GM04504 (cell line): ENCODE results near the gene AK2.
"Not testable (repeated sequence)": the region's sequence is repeated elsewhere in the genome, so short reads cannot be mapped to it uniquely, and the experiment has no call there.

Experiments
- DNase-seq: peaks from one replicate; pipeline ENCODE4 v3.0.0-alpha.2; 2012; ENCODE audit warnings: low read depth

The AK2 gene

DNA sequence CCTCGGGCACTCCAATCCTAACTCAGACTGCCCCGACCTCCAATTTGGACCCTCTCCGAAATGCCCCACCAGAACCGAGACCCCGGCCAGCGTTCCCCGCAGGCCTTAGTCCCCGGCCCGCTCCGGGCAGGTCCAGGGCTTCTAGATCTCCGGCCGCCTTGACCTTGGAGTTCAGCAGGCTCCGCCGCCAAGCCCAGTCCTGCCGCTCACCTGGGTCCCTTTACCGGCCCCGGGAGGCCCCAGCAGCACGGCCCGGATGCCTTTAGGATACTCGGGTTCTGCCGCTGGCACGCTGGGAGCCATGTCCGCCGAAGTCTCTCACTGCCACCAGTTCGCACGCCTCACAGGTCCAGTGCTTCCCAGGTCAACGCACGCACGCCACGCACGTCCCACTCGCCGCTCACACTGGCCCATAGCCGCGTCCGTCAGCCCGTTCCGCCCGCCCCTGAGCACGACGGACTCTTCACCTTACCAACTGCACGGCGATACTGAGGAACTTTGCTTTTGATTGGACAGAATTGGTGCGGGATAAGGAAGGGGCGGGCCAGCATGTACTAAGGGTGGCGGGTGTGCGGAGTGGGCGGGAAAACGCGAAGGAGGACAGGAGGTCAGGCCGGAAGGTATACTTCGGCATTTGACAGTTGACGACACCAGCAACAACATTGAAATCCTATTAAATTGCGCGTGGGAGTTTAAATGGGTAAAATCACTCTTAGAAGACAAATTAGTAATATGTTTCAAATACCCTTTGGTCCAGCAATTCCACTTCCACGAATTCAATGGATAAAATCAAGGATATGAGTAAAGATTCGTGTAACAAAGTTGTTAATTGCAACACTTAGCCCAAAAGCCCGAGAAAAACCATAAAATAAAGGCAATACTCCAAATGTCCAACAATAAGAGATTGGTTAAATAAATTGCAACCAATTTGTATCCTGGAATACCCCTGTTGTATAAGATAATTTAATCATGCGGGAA is at the start of gene AK2:
Gene AK2, minus strand, starts transcription at position 358 of the 978 bp plus-strand sequence. Its CDS starts 55 bp downstream, at position 303.
- peak; percentile 95 for DNase-seq

DNA sequence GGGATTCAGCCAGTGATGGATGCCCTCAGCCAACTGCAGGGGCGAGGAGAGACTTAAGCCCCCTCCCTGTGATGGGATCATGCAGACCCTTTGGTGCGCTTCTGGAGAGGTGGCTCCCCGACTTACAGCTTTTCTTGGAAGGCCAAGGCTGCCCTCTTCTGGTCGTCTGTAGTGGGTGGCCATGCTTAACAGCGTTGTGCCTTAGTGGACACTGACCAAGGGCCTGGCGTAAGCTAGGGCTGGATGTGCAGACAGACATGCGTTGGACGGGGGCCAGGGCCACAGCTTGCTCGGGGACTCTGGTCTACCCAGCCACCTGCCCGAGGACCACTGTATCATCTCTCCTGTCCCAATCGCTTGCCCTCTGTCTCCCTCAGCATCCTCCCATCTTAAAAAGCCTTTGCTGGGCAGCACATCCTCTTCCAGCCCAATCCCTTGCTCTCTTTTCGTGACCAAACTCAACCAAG is 49.7 kb upstream of the AK2 start:
- DNase-seq: no peak

DNA sequence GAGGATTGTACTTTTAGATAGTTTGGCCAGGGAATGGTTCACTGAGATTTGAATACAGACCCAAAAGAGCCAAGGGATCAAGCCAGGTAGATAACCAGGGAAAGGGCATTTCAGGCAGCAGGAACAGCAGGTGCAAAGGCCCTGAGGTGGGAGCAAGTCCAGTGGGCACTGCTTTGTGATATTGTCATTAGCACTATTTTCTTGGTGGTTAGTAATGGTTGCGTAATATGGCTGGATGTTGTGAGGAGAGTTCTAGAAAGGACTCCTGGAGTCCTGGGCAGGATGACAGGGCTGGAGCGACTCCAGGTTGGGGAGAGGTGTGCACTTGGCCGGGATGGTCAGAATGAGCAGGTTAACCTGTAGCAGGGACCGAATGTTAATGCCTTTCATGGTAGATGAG is 48.6 kb upstream of the AK2 start:
- DNase-seq: no peak

DNA sequence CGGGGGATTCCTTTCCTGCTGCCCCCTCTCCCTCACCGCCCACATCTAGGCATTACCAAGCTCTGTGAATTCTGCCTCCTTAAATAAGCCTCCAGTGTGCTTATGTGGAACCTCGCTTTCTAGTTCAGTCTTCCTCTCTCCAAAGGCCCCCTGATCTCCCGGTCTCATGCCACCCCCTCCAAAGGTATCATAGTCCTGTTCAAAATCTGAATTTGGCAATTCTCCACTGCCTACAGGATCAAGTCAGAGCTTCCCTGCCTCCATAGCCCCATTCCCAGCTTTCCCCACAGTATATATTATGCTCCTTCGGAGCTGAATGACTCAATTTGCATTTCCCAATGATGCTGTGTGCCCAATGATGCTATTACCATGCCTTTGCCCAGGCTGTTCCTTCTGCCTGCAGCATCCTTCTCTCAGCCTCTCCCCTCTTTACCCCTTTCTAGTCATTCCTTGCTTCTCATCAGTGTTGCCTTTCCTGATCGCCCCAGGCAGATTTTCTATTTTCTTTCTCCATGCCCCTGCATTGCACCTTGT is 46.0 kb upstream of the AK2 start:
- no peak for DNase-seq

DNA sequence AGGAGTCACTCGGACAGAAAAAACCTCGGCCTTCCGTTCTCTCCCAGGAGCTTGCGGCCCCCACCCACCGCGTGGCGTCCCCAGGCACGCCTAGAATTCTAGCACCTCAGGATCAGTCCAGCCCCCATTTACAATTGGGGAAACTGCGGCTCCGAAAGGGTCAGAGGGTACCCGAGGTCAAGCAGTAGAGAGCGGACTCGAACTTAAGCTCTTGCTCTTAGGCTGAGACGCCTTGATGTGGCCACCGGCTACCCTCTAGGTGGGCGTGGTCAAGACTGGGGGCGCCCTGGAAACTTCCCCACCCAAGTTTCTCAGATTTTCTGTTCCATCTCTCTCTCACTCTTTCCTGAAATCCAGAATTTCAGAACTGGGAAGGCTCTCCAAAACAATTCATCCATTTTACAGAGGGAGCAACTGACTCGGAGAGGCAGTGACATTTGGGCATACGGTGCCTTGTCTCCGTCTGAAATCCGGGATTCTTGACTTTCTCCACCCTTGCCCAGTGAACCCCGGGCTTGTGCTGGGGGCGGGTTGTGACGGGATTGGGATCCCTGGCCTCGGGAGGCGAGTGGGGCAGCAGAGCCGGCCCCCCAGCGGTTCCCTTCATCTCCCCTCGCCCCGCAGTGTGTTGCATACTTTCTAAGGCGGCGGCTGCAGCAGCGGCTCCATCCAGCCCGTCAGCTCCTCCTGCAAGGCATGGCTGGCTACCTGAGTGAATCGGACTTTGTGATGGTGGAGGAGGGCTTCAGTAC is 45.0 kb upstream of the AK2 start:
- DNase-seq: no peak

DNA sequence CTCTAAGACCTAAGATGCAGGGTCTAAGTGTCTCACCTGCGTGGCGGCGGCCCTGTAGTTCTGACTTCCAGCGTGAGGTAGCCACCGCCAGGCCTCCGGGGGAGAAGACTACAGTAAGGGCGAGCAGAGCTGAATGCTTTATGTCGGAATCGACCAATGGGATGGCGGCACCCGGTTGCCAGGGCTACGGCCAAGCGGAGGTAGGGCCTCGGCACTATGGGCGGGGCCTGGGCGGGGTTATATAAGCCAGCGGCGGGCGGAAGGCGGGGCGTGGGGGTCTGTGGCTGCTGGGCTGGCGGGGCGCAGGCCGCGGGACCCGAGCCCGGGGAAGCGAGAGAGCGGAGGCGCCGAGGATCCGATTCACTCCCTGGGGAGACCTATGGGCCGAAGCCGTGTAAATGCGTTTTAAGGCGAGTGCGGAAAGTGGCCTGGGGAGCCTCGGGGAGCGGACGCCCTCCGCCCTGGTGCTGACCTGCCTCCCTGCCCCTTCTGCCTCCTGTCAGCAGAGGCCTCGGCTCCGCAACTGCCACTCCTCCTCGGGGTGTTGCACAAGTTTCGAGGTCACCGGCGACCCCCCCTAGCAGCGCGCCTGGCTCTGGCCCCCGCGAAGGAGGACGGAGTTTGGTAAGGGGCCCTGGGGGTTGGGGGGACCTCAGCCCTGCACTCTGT is 44.3 kb upstream of the AK2 start, which contains the start of gene AZIN2:
Gene AZIN2, plus strand, starts transcription at position 269 of the 669 bp plus-strand sequence. CDS start 1,097 bp downstream, outside the sequence.
- peak; percentile 83 for DNase-seq

DNA sequence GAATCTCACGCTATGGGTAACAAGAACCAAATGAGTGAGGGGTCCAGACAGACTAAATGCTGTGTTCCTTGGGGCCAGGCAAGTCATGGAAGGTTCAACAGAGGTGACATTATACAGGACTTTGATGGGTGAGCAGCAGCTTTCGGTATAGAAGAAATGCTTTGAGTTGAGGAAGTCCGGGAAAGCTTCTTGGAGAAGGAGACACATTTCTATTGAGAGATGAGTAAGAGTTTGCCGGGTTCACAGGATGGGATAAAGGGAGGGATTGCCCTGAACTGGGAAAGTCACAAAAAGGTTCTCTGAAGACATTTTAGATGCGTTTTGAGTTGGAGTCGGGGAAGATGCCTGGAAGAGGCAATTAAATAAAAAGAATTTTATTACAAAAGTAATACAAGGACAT is 43.7 kb upstream of the AK2 start:
- DNase-seq: no peak

DNA sequence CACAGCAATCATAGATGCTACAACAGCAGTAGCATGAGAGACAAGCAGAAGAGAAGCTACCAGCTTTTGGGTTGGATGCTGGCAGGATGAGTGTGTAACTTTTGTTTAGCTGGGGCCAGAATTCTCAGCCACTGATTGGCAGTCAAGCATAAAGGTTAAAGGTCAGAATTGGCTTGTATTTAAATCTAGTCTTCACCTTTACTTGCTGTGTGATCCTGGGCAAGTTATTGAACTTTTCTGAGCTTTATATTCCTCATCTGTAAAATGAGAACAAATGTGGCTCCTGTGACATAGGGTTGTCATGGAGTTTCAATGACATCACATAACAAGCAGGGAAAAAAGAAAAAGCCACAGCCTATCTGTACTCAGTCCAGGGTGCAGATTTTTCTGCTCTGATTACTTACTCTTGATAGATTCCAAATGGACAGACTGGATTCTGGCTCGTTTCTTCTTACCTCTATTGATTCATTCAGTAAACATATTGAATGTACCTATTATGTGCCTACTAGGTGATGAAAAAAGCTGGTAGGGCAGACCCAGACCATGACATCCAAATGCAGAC is 41.4 kb upstream of the AK2 start:
- DNase-seq: no peak

DNA sequence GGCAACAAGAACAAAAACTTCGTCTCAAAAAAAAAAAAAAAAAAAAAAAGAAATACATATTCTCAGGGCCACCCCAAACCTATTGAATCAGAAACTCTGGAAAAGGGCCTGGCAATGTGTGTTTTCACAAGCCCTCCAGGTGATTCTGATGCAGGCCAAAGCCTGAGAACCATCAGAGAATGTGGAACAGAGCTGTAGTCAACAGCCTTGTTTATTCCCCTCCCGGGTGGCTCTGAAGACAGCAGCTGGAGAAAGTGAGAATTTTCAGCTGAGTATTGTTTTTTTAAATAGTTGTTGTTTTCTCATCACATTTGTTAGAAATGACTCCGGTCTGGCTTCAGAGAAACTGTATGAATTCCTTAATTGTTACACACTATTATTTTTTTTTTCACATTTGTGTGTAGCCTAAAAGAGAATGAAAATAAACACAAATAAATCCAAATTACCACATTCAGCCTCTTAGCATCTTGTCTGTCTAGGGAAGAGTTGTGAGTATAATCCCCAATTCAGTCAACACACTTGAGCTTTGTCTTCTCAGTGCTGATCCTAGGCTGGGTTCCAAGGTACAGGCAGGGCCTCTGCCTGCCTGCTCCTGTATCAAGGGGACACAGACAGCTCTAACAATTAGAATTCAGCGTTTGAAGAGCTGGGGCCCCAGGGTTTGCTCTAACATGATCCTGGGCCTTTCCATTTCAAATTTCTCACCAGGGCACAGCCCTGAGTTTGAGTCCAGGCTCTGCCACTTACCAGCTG is 37.7 kb upstream of the AK2 start:
- DNase-seq: no peak

DNA sequence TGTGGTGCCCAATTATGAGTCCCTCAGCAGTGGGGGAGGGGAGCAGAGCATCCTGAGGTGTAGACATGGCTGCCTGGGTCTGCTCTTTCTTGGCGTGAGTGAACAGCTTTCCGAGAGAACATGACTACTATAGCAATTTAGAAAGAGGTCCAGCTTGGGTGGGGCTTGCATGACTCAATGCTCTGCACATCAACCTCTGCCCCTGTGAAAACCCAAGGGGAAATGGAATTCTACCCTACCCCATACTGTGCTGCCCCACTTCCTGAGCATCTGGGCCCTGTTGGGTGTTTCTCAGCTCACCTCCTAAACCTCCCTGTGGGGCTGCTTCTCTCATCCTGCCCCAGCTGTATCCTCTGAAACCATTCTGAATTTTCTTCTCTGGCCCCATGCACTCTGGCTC is 36.0 kb upstream of the AK2 start:
- no peak for DNase-seq

DNA sequence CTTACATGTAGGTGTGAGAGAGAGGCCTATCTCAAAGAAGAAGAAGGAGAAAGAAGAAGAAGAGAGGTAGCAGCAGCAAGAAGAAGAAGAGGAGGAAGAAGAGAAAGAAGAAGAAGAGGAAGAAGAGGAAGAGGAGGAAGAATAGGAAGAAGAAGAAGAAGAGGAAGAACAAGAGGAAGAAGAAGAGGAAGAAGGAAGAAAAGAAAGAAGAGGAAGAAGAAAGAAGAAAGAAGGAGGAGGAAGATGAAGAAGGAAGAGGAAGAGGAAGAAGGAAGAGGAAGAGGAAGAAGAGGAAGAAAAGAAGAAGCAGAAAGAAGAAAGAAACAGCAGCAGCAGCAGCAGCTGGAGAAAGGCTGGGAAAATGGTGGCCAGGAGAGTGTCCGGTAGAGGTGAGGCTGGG is 33.9 kb upstream of the AK2 start:
- no peak for DNase-seq

DNA sequence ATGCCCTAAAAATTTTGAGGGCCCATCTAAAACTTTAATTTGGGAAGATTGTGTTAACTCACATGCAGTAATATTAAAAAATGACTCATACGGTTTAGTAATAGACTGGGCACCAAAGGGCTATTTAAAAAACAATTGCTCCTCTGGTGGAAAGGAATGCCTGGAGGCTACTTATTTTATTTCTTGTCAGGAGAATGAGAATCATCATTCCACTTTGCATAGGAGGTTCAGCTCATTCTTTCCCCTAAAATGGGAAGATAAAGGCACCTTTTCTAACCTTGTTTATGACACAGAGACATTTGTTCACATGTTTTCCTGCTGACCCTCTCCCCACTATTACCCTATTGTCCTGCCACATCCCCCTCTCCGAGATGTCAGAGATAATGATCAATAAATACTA is 31.4 kb upstream of the AK2 start:
- not testable (repeated sequence) for DNase-seq

DNA sequence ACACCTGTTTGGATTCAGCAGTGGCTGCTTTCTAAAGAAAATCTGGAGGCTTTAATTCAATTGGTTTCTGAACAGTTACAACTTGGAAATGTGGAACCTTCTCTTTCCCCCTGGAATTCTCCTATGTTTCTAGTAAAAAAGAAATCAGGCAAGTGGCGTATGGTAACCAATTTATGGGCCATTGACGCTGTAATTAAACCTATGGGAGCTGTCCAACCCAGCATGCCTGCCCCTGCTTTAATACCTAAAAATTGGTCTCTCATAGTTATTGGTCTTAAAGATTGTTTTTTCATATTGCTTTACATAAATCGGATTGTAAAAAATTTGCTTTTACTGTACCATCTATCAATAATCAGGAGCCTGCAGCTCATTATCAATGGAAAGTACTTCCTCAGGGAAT is 29.8 kb upstream of the AK2 start:
- not testable (repeated sequence) for DNase-seq

DNA sequence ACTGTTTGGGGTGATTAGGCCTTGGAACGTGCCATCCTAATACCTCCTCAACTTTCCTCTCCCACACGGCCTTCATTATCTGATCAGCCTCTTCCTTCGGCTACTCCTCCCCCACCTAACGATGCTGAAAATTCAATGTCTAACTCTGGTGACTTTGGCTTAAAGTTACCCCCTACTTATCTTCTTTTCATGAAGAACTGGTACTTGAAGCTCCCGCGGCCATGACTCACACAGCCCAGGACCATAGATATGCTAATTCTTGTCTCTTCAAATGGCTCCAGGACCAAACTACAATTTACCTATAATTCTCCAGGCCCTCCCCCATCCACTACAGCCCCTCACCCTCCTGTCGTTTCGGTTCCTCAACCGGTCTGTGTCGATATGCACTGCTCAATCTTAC is 28.6 kb upstream of the AK2 start:
- DNase-seq: no peak

DNA sequence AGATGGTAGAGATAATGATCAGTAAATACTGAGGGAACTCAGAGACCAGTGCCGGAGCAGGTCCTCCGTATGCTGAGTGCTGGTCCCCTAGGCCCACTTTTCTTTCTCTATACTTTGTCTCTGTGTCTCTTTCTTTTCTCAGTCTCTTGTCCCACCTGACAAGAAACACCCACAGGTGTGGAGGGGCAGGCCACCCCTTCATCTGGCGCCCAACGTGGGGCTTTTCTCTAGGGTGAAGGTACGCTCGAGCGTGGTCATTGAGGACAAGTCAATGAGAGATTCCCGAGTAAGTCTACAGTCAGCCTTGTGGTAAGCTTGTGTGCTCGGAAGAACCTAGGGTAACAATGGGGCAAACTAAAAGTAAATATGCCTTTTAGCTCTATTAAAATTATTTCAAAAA is 27.6 kb upstream of the AK2 start:
- DNase-seq: not testable (repeated sequence)

DNA sequence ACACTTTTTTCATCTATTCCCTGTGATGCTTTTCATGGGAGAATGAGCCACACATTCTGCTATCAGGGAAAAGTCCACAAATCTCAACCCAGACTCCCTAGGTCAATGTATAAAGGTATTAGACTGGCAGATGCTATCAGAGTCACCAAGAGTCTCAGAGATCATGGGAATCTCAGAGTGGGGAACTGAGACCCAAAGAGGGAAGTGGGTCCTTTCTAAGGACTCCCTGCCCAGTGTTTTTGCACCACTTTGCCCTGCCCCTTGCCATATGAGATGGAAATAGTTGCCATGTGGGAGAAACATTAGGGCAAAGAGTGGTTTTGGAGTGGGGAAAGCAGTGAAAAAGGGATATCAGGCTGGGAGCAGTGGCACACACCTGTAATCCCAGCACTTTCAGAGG is 25.2 kb upstream of the AK2 start:
- DNase-seq: no peak

DNA sequence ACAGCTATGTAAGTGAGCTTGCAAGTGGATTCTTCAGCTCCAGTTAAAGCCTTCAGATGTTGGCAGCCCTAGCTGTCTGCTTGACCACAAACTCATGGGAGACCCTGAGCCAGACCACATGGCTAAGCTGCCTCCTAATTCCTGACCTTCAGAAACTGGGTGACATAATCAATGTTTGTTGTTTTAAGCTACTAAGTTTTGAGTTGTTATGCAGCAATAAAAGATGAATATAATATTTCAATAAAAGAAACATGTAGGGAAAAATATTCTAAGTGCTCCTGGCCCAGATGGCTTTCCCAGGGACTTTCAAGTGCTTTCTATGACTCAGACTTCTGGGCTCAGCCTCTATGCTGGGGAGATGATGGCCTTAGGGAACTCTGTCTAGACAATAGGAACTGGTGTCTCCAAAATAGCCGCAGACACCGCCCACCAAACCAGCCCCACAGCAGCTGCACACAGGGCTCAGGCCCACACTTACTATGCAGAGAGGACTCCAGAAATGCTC is 23.9 kb upstream of the AK2 start:
- peak; percentile 83 for DNase-seq

DNA sequence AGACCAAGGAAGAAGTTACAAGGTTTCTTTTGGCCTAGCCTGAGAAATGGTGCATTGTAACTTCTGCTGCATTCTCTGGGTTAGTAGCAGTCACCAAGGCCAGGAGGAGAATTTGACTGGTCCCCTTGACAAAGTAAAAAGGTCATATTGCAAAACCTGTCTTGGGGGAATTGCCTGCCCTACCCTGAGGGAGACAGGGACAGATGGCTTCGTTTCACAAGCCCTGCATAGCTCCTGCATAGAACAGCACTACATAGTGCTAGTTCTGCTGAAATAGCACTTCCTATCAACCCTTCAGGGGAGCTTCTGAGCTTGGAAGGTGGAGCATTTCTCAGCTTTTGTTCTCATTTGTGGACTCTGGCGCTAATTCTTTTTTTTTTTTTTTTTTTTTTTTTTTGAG is 20.4 kb upstream of the AK2 start:
- DNase-seq: no peak

DNA sequence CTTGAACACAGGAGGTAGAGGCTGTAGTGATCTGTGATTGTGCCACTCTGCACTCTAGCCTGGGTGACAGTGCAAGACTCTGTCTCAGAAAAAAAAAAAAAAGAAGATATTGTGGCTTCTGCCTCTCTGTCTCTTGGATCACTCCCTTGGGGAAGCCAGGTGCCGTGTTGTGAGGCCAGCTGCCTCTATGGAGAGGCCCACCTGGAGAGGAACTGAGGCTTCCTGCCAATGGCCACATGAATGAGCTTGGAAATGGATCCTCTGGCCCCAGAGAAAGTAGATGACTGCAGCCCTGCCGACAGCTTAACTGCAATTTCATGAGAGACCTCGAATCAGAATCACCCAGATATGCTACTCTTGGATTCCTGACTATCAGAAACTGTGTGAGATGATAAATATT is 19.7 kb upstream of the AK2 start:
- DNase-seq: no peak

DNA sequence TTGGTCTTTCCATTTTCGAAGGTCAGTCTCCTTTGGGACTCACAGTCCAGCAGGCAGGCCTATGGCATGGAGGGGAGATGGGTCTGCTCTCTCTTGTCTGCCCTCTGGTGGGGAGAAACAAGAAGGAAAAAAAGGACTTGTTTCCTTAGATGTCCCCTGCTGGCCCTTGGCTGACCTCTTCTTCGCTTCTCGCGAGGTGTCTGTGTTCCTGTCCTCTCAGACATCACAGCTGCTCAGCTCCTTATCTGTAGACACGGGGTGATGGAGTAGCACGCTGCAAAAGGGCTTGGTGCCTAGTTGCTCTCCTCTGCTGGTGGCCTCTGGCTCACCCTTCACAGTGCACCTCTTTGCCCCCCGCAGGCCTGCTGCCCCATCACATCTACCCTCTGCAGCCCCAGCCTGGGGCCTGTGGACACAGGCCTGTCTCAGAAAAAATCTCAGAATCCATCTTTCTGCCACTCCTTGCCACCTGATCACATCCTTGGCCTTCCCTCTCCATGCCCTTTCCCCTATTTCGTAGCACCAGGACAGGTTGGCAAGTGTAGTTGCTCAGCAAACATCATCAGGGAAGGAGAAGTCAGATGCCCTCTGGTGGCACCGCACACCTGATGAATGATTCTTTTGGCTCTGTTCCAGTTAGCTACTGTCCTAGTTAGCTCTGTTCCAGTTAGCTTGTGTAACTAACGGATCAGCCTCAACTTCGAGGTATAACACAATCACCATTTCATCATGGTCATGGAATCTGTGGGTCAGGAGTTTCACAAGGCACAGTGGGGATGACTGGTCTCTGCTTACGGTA is 18.7 kb upstream of the AK2 start:
- peak; percentile 61 for DNase-seq
